Mesothelial cell of epicardium (in vitro differentiated cells): ENCODE measurements around the gene KAT8. TPM values are rescaled to one million over a fixed set of nuclear protein-coding genes. Genes with fewer than 3 reads are reported as not detected.

Source experiments
- DNase-seq, 2 experiments: peaks; one replicate each; pipeline ENCODE4 v3.0.0; 2021; ENCODE audit warnings: low spot score in 2 of 2; ENCODE audit not compliant: unreplicated experiment in 2 of 2
- H3K27ac Mint-ChIP-seq: 2 replicates; pipeline ENCODE4 v1.8.0; 2021; ENCODE audit warnings: mixed read lengths
- H3K27me3 Mint-ChIP-seq: 2 replicates; pipeline ENCODE4 v1.8.0; 2021; ENCODE audit warnings: low read depth, mixed read lengths
- H3K36me3 Mint-ChIP-seq: 2 replicates; pipeline ENCODE4 v1.8.0; 2021; ENCODE audit warnings: mixed read lengths
- H3K4me1 Mint-ChIP-seq: 2 replicates; pipeline ENCODE4 v1.8.0; 2021; ENCODE audit warnings: mixed read lengths
- H3K4me3 Mint-ChIP-seq: 2 replicates; pipeline ENCODE4 v1.8.0; 2021; ENCODE audit warnings: mild to moderate bottlenecking, moderate library complexity, mixed read lengths
- H3K9me3 Mint-ChIP-seq: 2 replicates; pipeline ENCODE4 v1.8.0; 2021; ENCODE audit warnings: mixed read lengths
- total RNA-seq: library from RNA; stranded (reverse); gene quantifications from 3 replicates; pipeline ENCODE4 v1.2.1, GENCODE V29; 2021
- TF ChIP-seq, protein P1 (sequence below): fragments of 200-600 bp; sonication (generic); IDR thresholded peaks from one replicate; pipeline ENCODE4 v1.5.0; 2021; ENCODE audit warnings: antibody characterized with exemption; ENCODE audit not compliant: unreplicated experiment

Gene KAT8
- total RNA-seq, 1 donor from 2014 or later: 75.7 TPM

GRCh38 chr16:31120129-31120528 lies 2.7 kb downstream of the KAT8 start:
- no peak for DNase-seq
- H3K9me3 Mint-ChIP-seq: no peaks in the 10 kb centered on the region
- TF ChIP-seq, protein P1, sequence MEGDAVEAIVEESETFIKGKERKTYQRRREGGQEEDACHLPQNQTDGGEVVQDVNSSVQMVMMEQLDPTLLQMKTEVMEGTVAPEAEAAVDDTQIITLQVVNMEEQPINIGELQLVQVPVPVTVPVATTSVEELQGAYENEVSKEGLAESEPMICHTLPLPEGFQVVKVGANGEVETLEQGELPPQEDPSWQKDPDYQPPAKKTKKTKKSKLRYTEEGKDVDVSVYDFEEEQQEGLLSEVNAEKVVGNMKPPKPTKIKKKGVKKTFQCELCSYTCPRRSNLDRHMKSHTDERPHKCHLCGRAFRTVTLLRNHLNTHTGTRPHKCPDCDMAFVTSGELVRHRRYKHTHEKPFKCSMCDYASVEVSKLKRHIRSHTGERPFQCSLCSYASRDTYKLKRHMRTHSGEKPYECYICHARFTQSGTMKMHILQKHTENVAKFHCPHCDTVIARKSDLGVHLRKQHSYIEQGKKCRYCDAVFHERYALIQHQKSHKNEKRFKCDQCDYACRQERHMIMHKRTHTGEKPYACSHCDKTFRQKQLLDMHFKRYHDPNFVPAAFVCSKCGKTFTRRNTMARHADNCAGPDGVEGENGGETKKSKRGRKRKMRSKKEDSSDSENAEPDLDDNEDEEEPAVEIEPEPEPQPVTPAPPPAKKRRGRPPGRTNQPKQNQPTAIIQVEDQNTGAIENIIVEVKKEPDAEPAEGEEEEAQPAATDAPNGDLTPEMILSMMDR: no peak
- H3K27me3 Mint-ChIP-seq: no peaks in the 10 kb centered on the region
- peaks cover 21% of the 10 kb centered on the region for H3K36me3 Mint-ChIP-seq
- no peak overlapping the region for H3K4me3 Mint-ChIP-seq
- H3K27ac Mint-ChIP-seq: no peak overlapping the region
- peaks cover 12% of the 10 kb centered on the region for H3K4me1 Mint-ChIP-seq

DNA sequence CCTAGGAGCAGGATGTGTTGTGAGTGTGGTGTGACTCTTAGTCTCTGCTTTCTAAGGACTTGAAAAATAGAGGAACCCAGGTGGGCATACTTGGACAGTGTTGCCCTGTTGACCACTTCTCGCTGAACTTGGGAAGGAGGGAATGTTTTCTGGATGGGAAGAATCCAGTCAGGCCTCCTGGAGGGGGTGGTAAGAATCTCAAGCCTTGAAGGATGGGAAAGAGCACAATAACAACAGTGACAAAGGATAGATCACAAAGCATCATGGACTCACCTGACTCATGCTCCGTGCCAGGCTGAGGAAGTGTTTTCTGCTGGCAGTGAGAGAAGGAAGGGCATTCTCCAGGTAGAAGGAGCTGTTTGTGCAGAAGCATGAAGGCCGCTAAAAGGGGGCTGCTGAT lies 8.4 kb downstream of the KAT8 start:
- Mint-ChIP-seq H3K4me1 (peaks cover 11% of the 10 kb centered on the region), H3K27me3 (no peaks in the 10 kb centered on the region), H3K36me3 (peaks cover 17% of the 10 kb centered on the region), H3K9me3 (no peaks in the 10 kb centered on the region), H3K4me3 (no peak overlapping the region), H3K27ac (no peak overlapping the region)
- DNase-seq: no peak
- TF ChIP-seq, protein P1: no peak

DNA sequence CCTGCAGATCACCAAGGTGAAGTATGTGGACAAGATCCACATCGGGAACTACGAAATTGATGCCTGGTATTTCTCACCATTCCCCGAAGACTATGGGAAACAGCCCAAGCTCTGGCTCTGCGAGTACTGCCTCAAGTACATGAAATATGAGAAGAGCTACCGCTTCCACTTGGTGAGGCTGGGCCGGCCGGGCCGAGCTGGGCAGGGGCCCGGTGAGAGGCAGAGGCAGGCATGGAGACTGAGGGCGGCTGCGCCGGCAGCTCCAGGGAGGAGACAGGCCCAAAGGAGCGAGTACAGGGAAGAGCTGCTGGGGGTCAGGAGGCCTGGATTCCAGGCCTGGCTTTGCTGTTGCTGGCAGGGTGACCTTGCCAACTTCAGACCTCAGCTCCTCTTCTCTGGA lies 9.7 kb downstream of the KAT8 start:
- Mint-ChIP-seq H3K36me3 (peaks cover 19% of the 10 kb centered on the region), H3K27me3 (no peaks in the 10 kb centered on the region)

GRCh38 chr16:31128711-31129567 lies 11.5 kb downstream of the KAT8 start:
- DNase-seq: no peak
- no peaks in the 10 kb centered on the region for H3K9me3 Mint-ChIP-seq
- no peaks in the 10 kb centered on the region for H3K27me3 Mint-ChIP-seq
- TF ChIP-seq, protein P1: no peak
- peaks cover 14% of the 10 kb centered on the region for H3K36me3 Mint-ChIP-seq
- H3K4me1 Mint-ChIP-seq: peaks cover 33% of the 10 kb centered on the region
- peak overlapping the region; percentile 80 for H3K27ac Mint-ChIP-seq
- H3K4me3 Mint-ChIP-seq: no peak overlapping the region

More for the DNA sequence above, 9.7 kb downstream of the KAT8 start:
- Mint-ChIP-seq H3K4me1 (peaks cover 20% of the 10 kb centered on the region), H3K27ac (no peak overlapping the region), H3K9me3 (no peaks in the 10 kb centered on the region), H3K4me3 (no peak overlapping the region)
- TF ChIP-seq, protein P1: no peak
- DNase-seq: no peak

DNA sequence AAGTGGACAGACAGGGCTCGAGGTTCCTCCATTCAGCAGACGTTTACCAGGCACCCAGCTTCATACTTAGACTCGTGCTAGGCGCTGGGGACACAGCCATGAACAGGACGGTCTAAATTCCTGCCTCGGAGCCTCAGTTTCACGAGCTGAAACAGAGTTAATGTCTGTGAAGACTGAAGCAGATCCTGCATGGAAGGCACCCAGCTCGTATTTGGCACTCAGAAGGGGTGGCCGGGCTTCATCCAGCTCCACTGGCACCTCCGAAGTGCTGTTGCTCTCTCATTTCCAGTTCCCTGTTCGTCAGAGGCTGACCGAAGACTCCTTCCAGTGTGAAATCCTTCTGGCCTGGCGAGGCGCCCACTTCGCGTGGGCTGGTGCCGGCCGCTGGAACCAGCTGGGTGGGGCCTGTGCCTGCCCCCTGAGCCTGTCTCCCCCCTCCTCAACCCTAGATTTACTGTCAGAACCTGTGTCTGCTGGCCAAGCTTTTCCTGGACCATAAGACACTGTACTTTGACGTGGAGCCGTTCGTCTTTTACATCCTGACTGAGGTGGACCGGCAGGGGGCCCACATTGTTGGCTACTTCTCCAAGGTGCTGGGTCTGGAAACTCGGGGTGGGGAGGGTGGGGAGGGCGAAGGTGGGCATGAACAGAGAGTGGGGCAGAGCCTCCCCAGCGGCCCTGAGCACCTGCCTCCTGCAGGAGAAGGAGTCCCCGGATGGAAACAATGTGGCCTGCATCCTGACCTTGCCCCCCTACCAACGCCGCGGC lies 12.3 kb downstream of the KAT8 start:
- Mint-ChIP-seq H3K27me3 (no peaks in the 10 kb centered on the region), H3K27ac (peak overlapping the region; percentile 80), H3K4me3 (no peak overlapping the region), H3K4me1 (peaks cover 41% of the 10 kb centered on the region), H3K9me3 (no peaks in the 10 kb centered on the region), H3K36me3 (peaks cover 12% of the 10 kb centered on the region)
- DNase-seq: no peak
- TF ChIP-seq, protein P1: no peak
